GM12801 (cell line): ENCODE results near the gene QSER1.

ENCODE experiments used
- TF ChIP-seq, protein P1 (sequence below): IDR thresholded peaks from one replicate; pipeline ENCODE4 v1.5.1; 2011; ENCODE audit warnings: control low read depth; ENCODE audit not compliant: insufficient read length; ENCODE audit errors: extremely low read depth

QSER1 gene

DNA sequence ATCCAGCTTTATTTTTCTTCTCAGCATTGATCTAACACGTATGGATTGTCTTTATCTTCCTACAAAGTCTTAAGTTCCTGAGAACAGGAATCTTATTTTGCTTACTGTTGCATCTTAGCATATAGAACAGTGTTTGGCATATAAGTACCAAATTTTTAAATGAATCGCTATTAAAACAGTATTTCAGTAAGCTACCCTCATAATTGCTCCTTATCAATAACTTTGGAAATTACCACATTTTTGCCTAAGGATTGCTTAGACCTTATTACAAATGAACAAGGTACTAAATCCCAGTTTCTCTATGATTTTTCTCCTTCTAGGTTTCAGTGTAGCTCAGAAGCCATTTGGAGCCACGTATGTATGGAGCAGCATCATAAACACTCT, 132.7 kb downstream of the QSER1 start:
- TF ChIP-seq, protein P1, sequence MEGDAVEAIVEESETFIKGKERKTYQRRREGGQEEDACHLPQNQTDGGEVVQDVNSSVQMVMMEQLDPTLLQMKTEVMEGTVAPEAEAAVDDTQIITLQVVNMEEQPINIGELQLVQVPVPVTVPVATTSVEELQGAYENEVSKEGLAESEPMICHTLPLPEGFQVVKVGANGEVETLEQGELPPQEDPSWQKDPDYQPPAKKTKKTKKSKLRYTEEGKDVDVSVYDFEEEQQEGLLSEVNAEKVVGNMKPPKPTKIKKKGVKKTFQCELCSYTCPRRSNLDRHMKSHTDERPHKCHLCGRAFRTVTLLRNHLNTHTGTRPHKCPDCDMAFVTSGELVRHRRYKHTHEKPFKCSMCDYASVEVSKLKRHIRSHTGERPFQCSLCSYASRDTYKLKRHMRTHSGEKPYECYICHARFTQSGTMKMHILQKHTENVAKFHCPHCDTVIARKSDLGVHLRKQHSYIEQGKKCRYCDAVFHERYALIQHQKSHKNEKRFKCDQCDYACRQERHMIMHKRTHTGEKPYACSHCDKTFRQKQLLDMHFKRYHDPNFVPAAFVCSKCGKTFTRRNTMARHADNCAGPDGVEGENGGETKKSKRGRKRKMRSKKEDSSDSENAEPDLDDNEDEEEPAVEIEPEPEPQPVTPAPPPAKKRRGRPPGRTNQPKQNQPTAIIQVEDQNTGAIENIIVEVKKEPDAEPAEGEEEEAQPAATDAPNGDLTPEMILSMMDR, result no peak

GRCh38 chr11:33027233-33027632, 134.6 kb downstream of the QSER1 start:
- TF ChIP-seq, protein P1, result no peak

- TF ChIP-seq, protein P1, result no peak
Observed at GRCh38 chr11:33027846-33028536, 135.4 kb downstream of the QSER1 start.

- TF ChIP-seq, protein P1, result no peak
Observed at GRCh38 chr11:33028537-33028914, 135.9 kb downstream of the QSER1 start.
